PC-9 (cell line): ENCODE results near the gene AOC1. TPM values are rescaled to one million over a fixed set of nuclear protein-coding genes. Genes with fewer than 3 reads are reported as not detected.

Experiments
- BruUV-seq: library from RNA; stranded (reverse); fragments of 400-500 nt; replicated peaks from 2 replicates; lab custom pipeline; 2021; lab: Mats Ljungman, UMichigan
- CTCF ChIA-PET: fragments of 300-600 bp; sonication (Branson Sonifier 250); formaldehyde crosslinking; loops from one replicate; lab custom pipeline; 2022; ENCODE audit warnings: antibody characterized with exemption; lab: Charles Lee
- POLR2A ChIA-PET: fragments of 300-600 bp; sonication (Branson Sonifier 250); formaldehyde crosslinking; loops from one replicate; lab custom pipeline; 2022; ENCODE audit warnings: antibody characterized with exemption; ENCODE audit not compliant: unreplicated experiment; lab: Charles Lee
- DNase-seq, 2 experiments: peaks; one replicate each; pipeline versions ENCODE4 v3.0.0 to v3.0.0-alpha.2; 2015 to 2022; ENCODE audit warnings: mixed read lengths in 1 of 2
- H2AFZ ChIP-seq: fragments of 200-600 bp; sonication (generic); 2 replicates; pipeline ENCODE4 v1.8.1; 2017; ENCODE audit warnings: antibody characterized with exemption
- H3F3A ChIP-seq: fragments of 200-600 bp; sonication (generic); 2 replicates; pipeline ENCODE4 v1.8.1; 2017; ENCODE audit warnings: antibody characterized with exemption, mild to moderate bottlenecking, low read depth; ENCODE audit not compliant: insufficient read depth
- H3K27ac ChIP-seq: fragments of 200-600 bp; sonication (generic); 2 replicates; pipeline ENCODE4 v1.6.1; 2016; ENCODE audit warnings: mixed run types
- H3K27me3 ChIP-seq: fragments of 200-600 bp; sonication (generic); 2 replicates; pipeline ENCODE4 v1.6.1; 2016; ENCODE audit warnings: low read depth, mixed run types; ENCODE audit not compliant: insufficient read depth
- H3K36me3 ChIP-seq: fragments of 200-600 bp; sonication (generic); 2 replicates; pipeline ENCODE4 v1.6.1; 2016; ENCODE audit warnings: low read depth, mixed run types
- H3K4me1 ChIP-seq: fragments of 200-600 bp; sonication (generic); replicated peaks from 2 replicates; pipeline ENCODE4 v1.6.1; 2016; ENCODE audit warnings: mixed run types; ENCODE audit not compliant: insufficient read depth
- H3K4me2 ChIP-seq: fragments of 200-600 bp; sonication (generic); 2 replicates; pipeline ENCODE4 v1.6.1; 2017; ENCODE audit warnings: mixed run types
- H3K4me3 ChIP-seq: fragments of 200-600 bp; sonication (generic); 2 replicates; pipeline ENCODE4 v1.6.1; 2016; ENCODE audit warnings: mixed run types
- H3K79me2 ChIP-seq: fragments of 200-600 bp; sonication (generic); 2 replicates; pipeline ENCODE4 v1.6.1; 2017; ENCODE audit warnings: low read depth, mixed run types
- H3K9me2 ChIP-seq: fragments of 200-600 bp; sonication (generic); 2 replicates; pipeline ENCODE4 v1.8.1; 2017; ENCODE audit warnings: mild to moderate bottlenecking; ENCODE audit not compliant: insufficient read depth
- H3K9me3 ChIP-seq: fragments of 200-600 bp; sonication (generic); 2 replicates; pipeline ENCODE4 v1.8.1; 2016; ENCODE audit warnings: low read depth; ENCODE audit not compliant: insufficient read depth
- H4K20me1 ChIP-seq: fragments of 200-600 bp; sonication (generic); 2 replicates; pipeline ENCODE4 v1.8.1; 2017; ENCODE audit not compliant: insufficient read depth
- EZH2 ChIP-seq: fragments of 200-600 bp; sonication (generic); IDR thresholded peaks from 2 replicates; pipeline ENCODE4 v1.8.0; 2017; ENCODE audit warnings: antibody characterized with exemption, low read depth
- intact Hi-C: fragments of 100-400 bp; cut with micrococcal nuclease; formaldehyde crosslinking; loops from one replicate; pipeline ENCODE4 v1.10.0; 2022; ENCODE audit not compliant: unreplicated experiment
- total RNA-seq: library from RNA; stranded (reverse); gene quantifications from 2 replicates; pipeline ENCODE4 v1.2.3, GENCODE V29; 2021
- TF ChIP-seq, protein P1 (sequence below): fragments of 200-600 bp; sonication (generic); conservative IDR thresholded peaks from 2 replicates; pipeline ENCODE4 v1.6.1; 2017; ENCODE audit warnings: mixed run types, antibody characterized with exemption, mild to moderate bottlenecking, moderate library complexity

The AOC1 gene
- total RNA-seq, 1 experiment from 2014 or later = 11.4 TPM

DNA sequence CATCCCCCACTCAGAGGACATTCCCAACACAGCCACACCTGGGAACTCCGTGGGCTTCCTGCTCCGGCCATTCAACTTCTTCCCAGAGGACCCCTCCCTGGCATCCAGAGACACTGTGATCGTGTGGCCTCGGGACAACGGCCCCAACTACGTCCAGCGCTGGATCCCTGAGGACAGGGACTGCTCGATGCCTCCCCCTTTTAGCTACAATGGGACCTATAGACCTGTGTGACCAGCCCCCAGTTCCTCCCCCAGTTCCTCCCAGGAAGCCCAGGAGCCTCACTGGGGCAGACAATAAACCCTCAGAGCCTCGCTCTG is 8.6 kb downstream of the AOC1 start:
- Histone ChIP-seq H3K4me1 (no peaks in the 10 kb centered on the region), H3K27me3 (peaks cover 100% of the 10 kb centered on the region), H3K4me2 (no peak overlapping the region), H4K20me1 (no peaks in the 10 kb centered on the region), H2AFZ (no peak overlapping the region), H3K9me3 (no peaks in the 10 kb centered on the region), H3K79me2 (no peaks in the 10 kb centered on the region), H3K36me3 (no peaks in the 10 kb centered on the region), H3K27ac (no peak overlapping the region), H3K9me2 (no peaks in the 10 kb centered on the region), H3F3A (no peaks in the 10 kb centered on the region), H3K4me3 (no peak overlapping the region)
- no TSS peak for BruUV-seq
- TF ChIP-seq EZH2 = no peak
- TF ChIP-seq, protein P1, sequence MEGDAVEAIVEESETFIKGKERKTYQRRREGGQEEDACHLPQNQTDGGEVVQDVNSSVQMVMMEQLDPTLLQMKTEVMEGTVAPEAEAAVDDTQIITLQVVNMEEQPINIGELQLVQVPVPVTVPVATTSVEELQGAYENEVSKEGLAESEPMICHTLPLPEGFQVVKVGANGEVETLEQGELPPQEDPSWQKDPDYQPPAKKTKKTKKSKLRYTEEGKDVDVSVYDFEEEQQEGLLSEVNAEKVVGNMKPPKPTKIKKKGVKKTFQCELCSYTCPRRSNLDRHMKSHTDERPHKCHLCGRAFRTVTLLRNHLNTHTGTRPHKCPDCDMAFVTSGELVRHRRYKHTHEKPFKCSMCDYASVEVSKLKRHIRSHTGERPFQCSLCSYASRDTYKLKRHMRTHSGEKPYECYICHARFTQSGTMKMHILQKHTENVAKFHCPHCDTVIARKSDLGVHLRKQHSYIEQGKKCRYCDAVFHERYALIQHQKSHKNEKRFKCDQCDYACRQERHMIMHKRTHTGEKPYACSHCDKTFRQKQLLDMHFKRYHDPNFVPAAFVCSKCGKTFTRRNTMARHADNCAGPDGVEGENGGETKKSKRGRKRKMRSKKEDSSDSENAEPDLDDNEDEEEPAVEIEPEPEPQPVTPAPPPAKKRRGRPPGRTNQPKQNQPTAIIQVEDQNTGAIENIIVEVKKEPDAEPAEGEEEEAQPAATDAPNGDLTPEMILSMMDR = no peak
- intact Hi-C loops = no loop called here
- CTCF ChIA-PET = no interaction called here
- POLR2A ChIA-PET = no interaction called here
- DNase-seq = no peak

DNA sequence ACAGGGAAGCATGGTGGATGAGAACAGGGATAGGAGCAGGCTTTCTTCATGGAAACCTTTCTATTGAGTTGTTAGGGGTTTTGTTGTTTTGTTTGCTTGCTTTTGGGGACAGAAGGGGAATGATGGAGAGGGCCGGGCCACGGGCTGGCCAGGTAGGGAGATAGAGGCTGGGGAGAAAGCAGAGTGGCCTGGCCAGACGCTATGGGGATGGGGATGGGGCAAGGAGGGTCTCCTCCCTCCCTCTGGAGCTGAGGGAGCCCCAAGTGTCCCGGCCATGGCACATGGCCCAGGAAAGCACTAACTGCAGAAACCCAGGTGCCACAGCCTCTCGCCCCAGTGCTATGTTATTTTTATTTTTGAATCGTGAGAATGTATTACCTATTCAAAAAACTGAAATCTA is 10.0 kb downstream of the AOC1 start:
- H3K79me2 ChIP-seq = no peaks in the 10 kb centered on the region
- no peaks in the 10 kb centered on the region for H4K20me1 ChIP-seq
- H3K4me3 ChIP-seq = no peak overlapping the region
- peaks cover 100% of the 10 kb centered on the region for H3K27me3 ChIP-seq
- no peaks in the 10 kb centered on the region for H3K9me3 ChIP-seq
- TF ChIP-seq EZH2 = no peak
- TF ChIP-seq, protein P1 = no peak
- H3F3A ChIP-seq = no peaks in the 10 kb centered on the region
- no peaks in the 10 kb centered on the region for H3K36me3 ChIP-seq
- H3K4me1 ChIP-seq = no peaks in the 10 kb centered on the region
- CTCF ChIA-PET = no interaction called here
- intact Hi-C loops = no loop called here
- no peak overlapping the region for H3K27ac ChIP-seq
- POLR2A ChIA-PET = no interaction called here
- no peak for DNase-seq
- BruUV-seq = no TSS peak
- no peaks in the 10 kb centered on the region for H3K9me2 ChIP-seq
- no peak overlapping the region for H2AFZ ChIP-seq
- no peak overlapping the region for H3K4me2 ChIP-seq

DNA sequence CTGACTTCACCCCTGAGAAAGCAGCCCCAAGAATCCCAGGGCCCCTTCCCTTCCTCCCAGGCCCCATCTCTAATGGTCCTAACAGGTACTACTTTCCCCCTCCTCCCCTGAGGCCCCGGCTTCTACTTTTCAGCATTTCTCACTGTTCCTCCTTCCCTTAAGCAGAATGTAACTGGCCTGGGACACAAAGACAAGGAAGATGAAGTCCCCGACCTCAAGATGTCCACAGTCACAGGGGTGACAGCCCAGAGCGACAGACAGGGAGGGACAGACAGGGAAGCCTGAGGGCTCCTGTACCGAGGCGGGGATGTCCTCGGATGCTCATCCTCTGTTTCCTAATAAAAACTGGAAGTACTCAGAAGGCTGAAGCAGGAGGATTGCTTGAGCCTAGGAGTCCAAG is 11.6 kb downstream of the AOC1 start:
- no peak for DNase-seq
- H2AFZ ChIP-seq = no peak overlapping the region
- peaks cover 100% of the 10 kb centered on the region for H3K27me3 ChIP-seq
- no peaks in the 10 kb centered on the region for H3F3A ChIP-seq
- H3K79me2 ChIP-seq = no peaks in the 10 kb centered on the region
- intact Hi-C loops = no loop called here
- no peak overlapping the region for H3K4me3 ChIP-seq
- no peak for TF ChIP-seq EZH2
- TF ChIP-seq, protein P1 = no peak
- no peaks in the 10 kb centered on the region for H3K9me3 ChIP-seq
- no peaks in the 10 kb centered on the region for H3K4me1 ChIP-seq
- POLR2A ChIA-PET = no interaction called here
- H3K4me2 ChIP-seq = no peak overlapping the region
- H4K20me1 ChIP-seq = no peaks in the 10 kb centered on the region
- no TSS peak for BruUV-seq
- no peak overlapping the region for H3K27ac ChIP-seq
- CTCF ChIA-PET = no interaction called here
- no peaks in the 10 kb centered on the region for H3K9me2 ChIP-seq
- H3K36me3 ChIP-seq = no peaks in the 10 kb centered on the region
